GM12873 (cell line): ENCODE measurements around the gene ALDH3A2.

ENCODE experiments used
- TF ChIP-seq, protein P1 (sequence below): IDR thresholded peaks from 2 replicates; pipeline ENCODE4 v1.5.1; 2012; ENCODE audit warnings: low read depth, mild to moderate bottlenecking, moderate library complexity, low read length, control low read depth; ENCODE audit not compliant: insufficient read depth; ENCODE audit errors: missing control alignments

ALDH3A2 gene

DNA sequence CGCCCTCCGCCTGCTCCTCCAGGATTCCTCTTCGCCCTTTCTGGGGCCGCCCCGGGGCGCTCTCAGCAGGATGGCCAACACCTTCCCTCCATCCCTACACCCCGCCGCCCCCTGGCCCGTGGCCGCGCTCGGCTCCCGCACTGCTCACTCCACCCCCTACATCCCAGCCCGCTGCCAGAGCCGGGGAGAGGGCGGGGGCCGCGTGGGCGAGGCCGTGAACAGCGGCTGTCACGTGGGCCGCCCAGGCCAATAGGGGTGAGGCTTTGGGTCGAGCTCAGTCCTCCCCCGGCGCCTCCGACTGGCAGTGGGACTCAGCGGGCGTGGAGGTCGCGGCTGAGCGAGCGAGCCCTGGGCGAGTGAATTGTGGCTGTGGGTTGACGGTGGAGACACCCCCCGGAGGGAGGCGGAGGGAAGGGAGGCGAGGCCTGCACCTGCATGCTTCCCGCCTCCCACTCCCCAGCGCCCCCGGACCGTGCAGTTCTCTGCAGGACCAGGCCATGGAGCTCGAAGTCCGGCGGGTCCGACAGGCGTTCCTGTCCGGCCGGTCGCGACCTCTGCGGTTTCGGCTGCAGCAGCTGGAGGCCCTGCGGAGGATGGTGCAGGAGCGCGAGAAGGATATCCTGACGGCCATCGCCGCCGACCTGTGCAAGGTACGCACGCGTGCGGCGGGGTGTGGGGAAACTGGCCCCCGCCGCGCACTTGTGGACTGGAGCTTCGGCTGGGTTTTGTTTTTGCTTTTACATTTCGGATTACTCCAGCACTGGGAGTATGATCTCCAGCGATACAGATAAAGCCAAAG, at the start of gene ALDH3A2:
Gene ALDH3A2 (plus strand): TSS at position 277 of the 799 bp plus-strand sequence. CDS start 221 bp downstream, at position 498.
- TF ChIP-seq, protein P1, sequence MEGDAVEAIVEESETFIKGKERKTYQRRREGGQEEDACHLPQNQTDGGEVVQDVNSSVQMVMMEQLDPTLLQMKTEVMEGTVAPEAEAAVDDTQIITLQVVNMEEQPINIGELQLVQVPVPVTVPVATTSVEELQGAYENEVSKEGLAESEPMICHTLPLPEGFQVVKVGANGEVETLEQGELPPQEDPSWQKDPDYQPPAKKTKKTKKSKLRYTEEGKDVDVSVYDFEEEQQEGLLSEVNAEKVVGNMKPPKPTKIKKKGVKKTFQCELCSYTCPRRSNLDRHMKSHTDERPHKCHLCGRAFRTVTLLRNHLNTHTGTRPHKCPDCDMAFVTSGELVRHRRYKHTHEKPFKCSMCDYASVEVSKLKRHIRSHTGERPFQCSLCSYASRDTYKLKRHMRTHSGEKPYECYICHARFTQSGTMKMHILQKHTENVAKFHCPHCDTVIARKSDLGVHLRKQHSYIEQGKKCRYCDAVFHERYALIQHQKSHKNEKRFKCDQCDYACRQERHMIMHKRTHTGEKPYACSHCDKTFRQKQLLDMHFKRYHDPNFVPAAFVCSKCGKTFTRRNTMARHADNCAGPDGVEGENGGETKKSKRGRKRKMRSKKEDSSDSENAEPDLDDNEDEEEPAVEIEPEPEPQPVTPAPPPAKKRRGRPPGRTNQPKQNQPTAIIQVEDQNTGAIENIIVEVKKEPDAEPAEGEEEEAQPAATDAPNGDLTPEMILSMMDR, result no peak

DNA sequence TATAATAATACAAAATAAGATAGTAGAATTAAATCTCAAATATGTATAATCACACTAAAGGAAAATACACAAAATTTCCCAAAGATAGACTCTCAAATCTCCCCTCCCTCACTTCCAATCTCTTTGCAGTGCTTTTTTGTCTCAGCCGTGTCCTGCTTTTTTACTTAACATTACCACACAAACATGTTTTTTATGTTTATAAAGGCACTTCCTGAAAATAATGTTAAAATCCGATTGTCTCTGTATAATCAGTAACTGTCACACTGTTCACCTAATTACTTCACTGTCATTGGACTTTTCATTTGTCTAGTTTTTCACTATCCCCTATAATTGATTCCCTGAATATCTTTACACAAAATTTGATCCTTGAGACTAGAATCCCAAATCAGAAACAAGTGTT, 38.2 kb upstream of the ALDH3A2 start:
- TF ChIP-seq, protein P1, result no peak

DNA sequence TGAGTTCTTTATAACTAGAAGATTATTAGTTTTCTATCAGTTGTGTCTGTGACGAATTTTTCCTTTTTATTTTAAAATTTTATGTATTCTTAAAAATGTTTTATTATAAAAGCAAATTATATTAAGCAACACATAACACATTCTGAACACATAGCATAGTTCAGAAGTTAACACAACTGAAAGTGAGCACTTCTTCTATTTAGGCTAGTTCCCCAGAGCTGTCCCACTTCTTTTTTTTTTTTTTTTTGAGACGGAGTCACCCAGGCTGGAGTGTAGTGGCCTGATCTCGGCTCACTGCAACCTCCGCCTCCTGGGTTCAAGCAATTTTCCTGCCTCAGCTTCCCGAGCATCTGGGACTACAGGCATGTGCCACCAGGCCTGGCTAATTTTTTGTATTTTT, 37.7 kb upstream of the ALDH3A2 start:
- TF ChIP-seq, protein P1, result no peak

DNA sequence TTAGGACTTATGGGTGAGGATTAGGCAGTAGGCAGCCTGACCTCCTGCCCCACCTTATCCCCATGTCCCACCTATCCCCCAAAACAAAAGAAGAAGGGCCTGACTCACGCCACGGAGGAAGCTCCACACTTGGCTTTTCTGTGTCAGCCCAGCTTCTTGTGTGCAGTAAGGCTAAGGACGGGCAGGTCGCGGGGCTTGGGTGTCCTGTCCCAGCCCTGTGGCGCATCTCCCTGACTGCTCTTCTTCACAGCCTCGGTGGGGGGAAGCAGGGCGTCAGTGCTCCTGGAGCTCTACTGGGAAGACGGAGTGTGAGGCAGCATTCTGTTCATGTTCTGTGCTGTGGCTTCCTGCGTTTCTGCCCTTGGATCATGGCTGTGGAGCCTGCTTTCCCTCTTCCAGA, 34.6 kb upstream of the ALDH3A2 start:
- TF ChIP-seq, protein P1, result no peak

DNA sequence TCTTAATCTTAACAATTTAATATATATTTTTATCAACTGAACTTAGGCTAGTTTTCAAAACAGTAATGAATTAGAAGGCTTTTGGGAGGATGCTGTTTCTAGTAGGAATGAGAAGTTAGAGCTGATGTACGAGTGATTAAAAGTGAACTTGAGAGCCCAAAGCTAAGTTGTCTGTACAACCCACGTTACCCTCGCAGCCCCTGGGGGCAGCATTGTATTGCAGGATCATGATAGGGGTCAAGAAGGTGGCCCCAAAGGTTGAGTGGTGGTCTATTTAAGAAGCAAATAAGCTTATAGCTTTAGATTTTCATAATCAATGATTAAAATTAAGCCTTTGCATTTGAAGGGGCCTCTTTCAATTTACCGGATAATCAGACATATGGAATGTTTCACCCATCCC, 33.7 kb upstream of the ALDH3A2 start:
- TF ChIP-seq, protein P1, result no peak

DNA sequence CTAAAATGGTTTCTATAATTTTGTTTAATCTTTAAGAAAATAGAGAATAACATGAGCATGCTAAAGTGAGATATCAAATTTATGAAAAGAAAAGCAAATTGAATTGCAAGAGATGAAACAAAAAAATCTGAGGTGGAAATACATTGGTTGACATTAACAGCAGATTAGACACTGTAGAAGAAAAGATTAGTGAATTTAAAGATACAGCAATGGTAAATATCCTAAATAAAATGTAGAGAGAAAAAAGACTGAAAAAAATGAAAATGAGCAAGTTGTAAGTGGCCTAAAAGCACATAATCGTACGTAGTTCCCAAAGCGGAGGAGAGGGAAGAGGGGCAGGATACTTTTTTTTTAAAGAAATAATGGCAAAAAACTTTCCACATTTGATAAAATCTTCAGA, 30.5 kb upstream of the ALDH3A2 start:
- TF ChIP-seq, protein P1, result no peak

DNA sequence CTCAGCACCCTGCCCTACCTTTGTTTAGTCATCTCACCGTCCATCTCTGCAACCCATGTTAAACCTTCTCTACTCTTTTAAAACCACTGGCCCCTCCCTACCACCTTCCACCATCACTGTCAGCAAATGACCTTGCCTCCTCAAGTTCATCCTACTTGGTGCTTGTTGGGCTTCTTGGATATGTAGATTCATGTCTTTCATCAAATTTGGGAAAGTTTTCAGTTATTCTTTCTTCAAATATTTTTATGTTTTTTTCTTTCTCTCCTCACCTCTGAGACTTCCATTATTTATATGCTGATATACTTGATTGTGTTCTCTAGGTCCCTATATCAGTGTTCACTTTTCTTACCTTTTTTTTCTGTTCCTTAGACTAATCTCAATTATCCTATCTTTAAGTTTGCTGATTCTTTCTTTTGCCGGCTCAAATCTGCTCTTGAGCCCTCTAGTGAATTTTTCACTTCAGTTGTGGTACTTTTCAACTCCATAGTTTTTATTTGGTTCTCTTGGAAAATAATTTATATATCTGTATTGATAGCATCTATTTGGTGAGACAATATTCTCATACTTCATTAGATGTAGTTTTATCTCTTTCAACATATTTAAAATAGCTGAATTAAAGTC, 28.7 kb upstream of the ALDH3A2 start:
- TF ChIP-seq, protein P1, result no peak
